Measurements from ENCODE around the gene MRPL20.

DNA sequence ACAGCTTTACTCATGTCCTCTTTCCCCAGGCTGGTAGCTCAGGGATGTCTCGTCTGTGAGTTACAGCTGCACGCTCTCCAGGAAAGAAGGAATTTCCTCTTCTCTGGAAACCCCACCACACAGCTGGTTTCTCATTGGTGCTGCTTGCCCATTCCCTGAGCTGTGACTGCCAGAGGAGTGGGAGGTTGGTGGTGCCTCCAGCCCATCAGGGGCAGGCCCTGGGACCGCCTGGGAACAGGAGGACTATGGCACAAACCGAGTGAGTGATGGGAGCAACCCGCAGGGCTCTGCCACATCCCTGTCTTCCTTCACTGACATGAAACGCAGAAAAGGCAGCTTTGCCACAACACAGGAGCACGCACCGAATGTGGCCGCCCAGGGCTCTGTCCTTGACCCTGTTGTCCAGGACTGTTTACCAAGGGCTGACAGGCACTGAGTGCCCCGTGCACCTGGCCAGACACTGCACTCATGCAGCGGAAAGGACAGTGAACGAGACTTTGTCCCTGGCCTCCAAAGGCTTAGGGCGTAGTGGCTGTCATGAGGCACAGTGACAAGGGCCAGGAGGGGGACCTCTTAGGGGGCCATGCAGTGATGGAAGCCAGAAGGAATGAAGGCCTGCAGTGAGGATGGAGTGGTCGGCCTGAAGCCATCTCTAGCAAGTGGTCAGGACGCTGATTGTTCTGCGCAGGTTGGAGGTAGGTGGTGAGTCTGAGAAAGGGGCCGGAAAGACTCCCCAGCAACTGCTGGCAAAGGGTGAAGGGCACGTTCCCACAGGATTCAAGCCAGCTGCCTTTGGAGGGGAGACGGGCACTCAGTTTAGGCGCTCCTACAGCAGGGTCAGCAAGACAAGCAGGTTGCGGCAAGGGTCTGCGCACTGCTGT, 6.3 kb downstream of the MRPL20 start:
- TF ChIP-seq POLR2A (IDR thresholded peaks at IDR 0.05; ENCODE audit: low read length) (no peak), GATA1 (IDR thresholded peaks at IDR 0.05; ENCODE audit: low read depth, low read length) (no peak)

Measured in erythroblast (primary cell).